A549 treated with Hydrocortisone at 1 μM for 4 hours (cell line): Measurements from ENCODE around the gene CDK2AP2. TPM values are rescaled to one million over a fixed set of nuclear protein-coding genes. Genes with fewer than 3 reads are reported as not detected.

ENCODE experiments used
- total RNA-seq: library from RNA; stranded (reverse); fragments of 200-300 nt; extraction: Qiagen RNA extraction; gene quantifications from 5 replicates; pipeline ENCODE4 v1.2.3, GENCODE V29; 2022

Gene CDK2AP2
- 55.4 to 86.7 TPM (median 82.4 TPM) in 5 replicates for total RNA-seq

GRCh38 chr11:67507864-67508485 lies at the start of gene CDK2AP2:
Gene CDK2AP2 (minus strand): TSS chr11:67508162. CDS start chr11:67508082, 80 bp downstream.

GRCh38 chr11:67522844-67523555 lies 15.0 kb upstream of the CDK2AP2 start, which contains the start of gene CABP2:
Gene CABP2 (minus strand): TSS chr11:67523446. CDS start chr11:67523326, 120 bp downstream.

GRCh38 chr11:67504950-67505581 lies 2.9 kb downstream of the CDK2AP2 start, which contains the start of gene PITPNM1:
Gene PITPNM1 (minus strand): TSS chr11:67505363. CDS start chr11:67504180, 1,183 bp downstream.

GRCh38 chr11:67482827-67483798 lies 24.8 kb downstream of the CDK2AP2 start, which contains the start of gene AIP:
Gene AIP (plus strand): TSS chr11:67483026. CDS start chr11:67483159, 133 bp downstream.

GRCh38 chr11:67468759-67469507 lies 39.0 kb downstream of the CDK2AP2 start, which contains the start of gene TMEM134:
Gene TMEM134 (minus strand): TSS chr11:67469251. CDS start chr11:67469192, 59 bp downstream.

Other genes starting within 250 kb of the CDK2AP2 start
- gene GRK2, start 241.7 kb downstream of the CDK2AP2 start, total RNA-seq, result 34.1 to 36.3 TPM (median 34.1 TPM) in 5 replicates
- gene ANKRD13D, start 218.9 kb downstream of the CDK2AP2 start, total RNA-seq, result 20.8 to 26.3 TPM (median 21.8 TPM) in 5 replicates
- gene SSH3, start 204.6 kb downstream of the CDK2AP2 start, total RNA-seq, result 19.1 to 27.8 TPM (median 20.9 TPM) in 5 replicates
- 182 to 235 TPM (median 222 TPM) in 5 replicates for gene POLD4, start 154.6 kb downstream of the CDK2AP2 start, total RNA-seq
- 33.7 to 40.0 TPM (median 37.6 TPM) in 5 replicates for gene CLCF1, start 134.6 kb downstream of the CDK2AP2 start, total RNA-seq
- gene RAD9A, start 116.2 kb downstream of the CDK2AP2 start, total RNA-seq, result 20.5 to 32.2 TPM (median 25.8 TPM) in 5 replicates
- gene PPP1CA, start 106.3 kb downstream of the CDK2AP2 start, total RNA-seq, result 271 to 298 TPM (median 288 TPM) in 5 replicates
- gene TBC1D10C, start 104.1 kb downstream of the CDK2AP2 start, total RNA-seq, result 0.09 to 0.22 TPM (median 0.15 TPM) in 4 of 5 replicates, not detected in the other
- 0.09 to 0.20 TPM (median 0.12 TPM) in 5 replicates for gene CARNS1, start 92.5 kb downstream of the CDK2AP2 start, total RNA-seq
- gene RPS6KB2, start 79.7 kb downstream of the CDK2AP2 start, total RNA-seq, result 47.0 to 52.0 TPM (median 47.7 TPM) in 5 replicates
- 0.17 to 0.37 TPM (median 0.28 TPM) in 5 replicates for gene PTPRCAP, start 70.5 kb downstream of the CDK2AP2 start, total RNA-seq
- 55.7 to 65.2 TPM (median 62.1 TPM) in 5 replicates for gene CORO1B, start 64.7 kb downstream of the CDK2AP2 start, total RNA-seq
- 0.07 TPM in 1 of 5 replicates, not detected in the others for gene GPR152, start 55.4 kb downstream of the CDK2AP2 start, total RNA-seq
- gene CABP4, start 52.8 kb downstream of the CDK2AP2 start, total RNA-seq, result not detected in 5 replicates
- gene TMEM134, start 38.9 kb downstream of the CDK2AP2 start, total RNA-seq, result 42.9 to 66.4 TPM (median 56.2 TPM) in 5 replicates
- gene AIP, start 25.1 kb downstream of the CDK2AP2 start, total RNA-seq, result 42.7 to 46.9 TPM (median 43.8 TPM) in 5 replicates
- gene PITPNM1, start 2.8 kb downstream of the CDK2AP2 start, total RNA-seq, result 28.4 to 41.3 TPM (median 37.8 TPM) in 5 replicates
- not detected in 5 replicates for gene CABP2, start 15.3 kb upstream of the CDK2AP2 start, total RNA-seq
- gene GSTP1, start 75.7 kb upstream of the CDK2AP2 start, total RNA-seq, result 1,366 to 1,708 TPM (median 1,625 TPM) in 5 replicates
- gene NDUFV1, start 98.8 kb upstream of the CDK2AP2 start, total RNA-seq, result 138 to 151 TPM (median 143 TPM) in 5 replicates
- 6.7 to 15.0 TPM (median 12.2 TPM) in 5 replicates for gene NUDT8, start 121.8 kb upstream of the CDK2AP2 start, total RNA-seq
- not detected in 5 replicates for gene TBX10, start 131.6 kb upstream of the CDK2AP2 start, total RNA-seq
- gene ACY3, start 142.6 kb upstream of the CDK2AP2 start, total RNA-seq, result 0.78 to 1.9 TPM (median 1.2 TPM) in 5 replicates
- 0.03 TPM in 1 of 5 replicates, not detected in the others for gene ALDH3B2, start 166.5 kb upstream of the CDK2AP2 start, total RNA-seq